Measurements from ENCODE around the gene NEUROD2. TPM values are rescaled to one million over a fixed set of nuclear protein-coding genes. Genes with fewer than 3 reads are reported as not detected.

Gene NEUROD2
- total and polyA plus RNA-seq, 2 of the 13 experiments (the other 11 are each of a cell fraction or from before 2014, with no cell fraction given): not detected

GRCh38 chr17:39612291-39612894 is 4.7 kb upstream of the NEUROD2 start:
- Histone ChIP-seq H3K9me3 (ENCODE audit: low read length) (no peaks in the 10 kb centered on the region), H3K36me3 (replicated peaks in 1 of 2; ENCODE audit: control insufficient read depth in 1 of 2, insufficient read depth in 2 of 2, low read length in 2 of 2) (no peaks in the 10 kb centered on the region), H3K4me1 (ENCODE audit: insufficient read depth, low read length) (no peaks in the 10 kb centered on the region), H3K4me2 (ENCODE audit: low read depth, low read length) (no peak overlapping the region), H3K4me3 (replicated peaks in 1 of 3; ENCODE audit: insufficient read depth in 1 of 3, low read depth in 2 of 3, low read length in 3 of 3) (no peak overlapping the region), H3K9ac (ENCODE audit: insufficient read depth, low read depth, low read length) (no peak overlapping the region), H4K20me1 (ENCODE audit: insufficient read depth, low read length) (no peaks in the 10 kb centered on the region), H3K27ac (ENCODE audit: extremely low read length, insufficient read depth, low read length) (no peak overlapping the region), H3K79me2 (ENCODE audit: insufficient read depth, low read length) (no peaks in the 10 kb centered on the region), H3K27me3 (ENCODE audit: control insufficient read depth in 1 of 2, insufficient read depth in 2 of 2, low read length in 2 of 2) (peaks cover 11 to 71% of the 10 kb centered on the region in 2 experiments), H2AFZ (ENCODE audit: low read length) (no peak overlapping the region)
- intact Hi-C loops (cut with micrococcal nuclease; ENCODE audit: unreplicated experiment): no loop called here
- POLR2A ChIA-PET: no interaction called here
- in situ Hi-C loops (cut with HindIII; ENCODE audit: extremely low pct_ligation_motif_present, low pct_unique_long_range_greater_than_20kb): no loop called here
- DNase-seq (ENCODE audit: low spot score): no peak
- 32% methylated on average over 10 of the region's 22 CpGs for WGBS (ENCODE audit: low lambda C conversion rate)
- ATAC-seq: no peak
- CTCF ChIA-PET (ENCODE audit: low intra/inter-chr PET ratio, low total read pairs): no interaction called here
- BruUV-seq (replicated peaks): no TSS peak
- TF ChIP-seq CAMTA2 (CRISPR knock-in tag; IDR thresholded peaks at IDR 0.05; ENCODE audit: borderline replicate concordance): no peak
- TF ChIP-seq ZNF552 (CRISPR knock-in tag; IDR thresholded peaks at IDR 0.05; ENCODE audit: borderline replicate concordance): no peak
- TF ChIP-seq HIVEP1 (CRISPR knock-in tag; IDR thresholded peaks at IDR 0.05): no peak
- TF ChIP-seq ZNF274 (CRISPR knock-in tag; IDR thresholded peaks at IDR 0.05): no peak
- TF ChIP-seq, protein P1, sequence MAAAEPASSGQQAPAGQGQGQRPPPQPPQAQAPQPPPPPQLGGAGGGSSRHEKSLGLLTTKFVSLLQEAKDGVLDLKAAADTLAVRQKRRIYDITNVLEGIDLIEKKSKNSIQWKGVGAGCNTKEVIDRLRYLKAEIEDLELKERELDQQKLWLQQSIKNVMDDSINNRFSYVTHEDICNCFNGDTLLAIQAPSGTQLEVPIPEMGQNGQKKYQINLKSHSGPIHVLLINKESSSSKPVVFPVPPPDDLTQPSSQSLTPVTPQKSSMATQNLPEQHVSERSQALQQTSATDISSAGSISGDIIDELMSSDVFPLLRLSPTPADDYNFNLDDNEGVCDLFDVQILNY (CRISPR knock-in tag; conservative IDR thresholded peaks at IDR 0.05): no peak
- no peak for TF ChIP-seq PRMT3 (CRISPR knock-in tag; IDR thresholded peaks at IDR 0.05; ENCODE audit: borderline replicate concordance, low read depth)
- TF ChIP-seq ZNF496 (CRISPR knock-in tag; IDR thresholded peaks at IDR 0.05; ENCODE audit: insufficient replicate concordance): no peak
- TF ChIP-seq ZKSCAN5 (CRISPR knock-in tag; IDR thresholded peaks at IDR 0.05): no peak
- TF ChIP-seq, protein P2, sequence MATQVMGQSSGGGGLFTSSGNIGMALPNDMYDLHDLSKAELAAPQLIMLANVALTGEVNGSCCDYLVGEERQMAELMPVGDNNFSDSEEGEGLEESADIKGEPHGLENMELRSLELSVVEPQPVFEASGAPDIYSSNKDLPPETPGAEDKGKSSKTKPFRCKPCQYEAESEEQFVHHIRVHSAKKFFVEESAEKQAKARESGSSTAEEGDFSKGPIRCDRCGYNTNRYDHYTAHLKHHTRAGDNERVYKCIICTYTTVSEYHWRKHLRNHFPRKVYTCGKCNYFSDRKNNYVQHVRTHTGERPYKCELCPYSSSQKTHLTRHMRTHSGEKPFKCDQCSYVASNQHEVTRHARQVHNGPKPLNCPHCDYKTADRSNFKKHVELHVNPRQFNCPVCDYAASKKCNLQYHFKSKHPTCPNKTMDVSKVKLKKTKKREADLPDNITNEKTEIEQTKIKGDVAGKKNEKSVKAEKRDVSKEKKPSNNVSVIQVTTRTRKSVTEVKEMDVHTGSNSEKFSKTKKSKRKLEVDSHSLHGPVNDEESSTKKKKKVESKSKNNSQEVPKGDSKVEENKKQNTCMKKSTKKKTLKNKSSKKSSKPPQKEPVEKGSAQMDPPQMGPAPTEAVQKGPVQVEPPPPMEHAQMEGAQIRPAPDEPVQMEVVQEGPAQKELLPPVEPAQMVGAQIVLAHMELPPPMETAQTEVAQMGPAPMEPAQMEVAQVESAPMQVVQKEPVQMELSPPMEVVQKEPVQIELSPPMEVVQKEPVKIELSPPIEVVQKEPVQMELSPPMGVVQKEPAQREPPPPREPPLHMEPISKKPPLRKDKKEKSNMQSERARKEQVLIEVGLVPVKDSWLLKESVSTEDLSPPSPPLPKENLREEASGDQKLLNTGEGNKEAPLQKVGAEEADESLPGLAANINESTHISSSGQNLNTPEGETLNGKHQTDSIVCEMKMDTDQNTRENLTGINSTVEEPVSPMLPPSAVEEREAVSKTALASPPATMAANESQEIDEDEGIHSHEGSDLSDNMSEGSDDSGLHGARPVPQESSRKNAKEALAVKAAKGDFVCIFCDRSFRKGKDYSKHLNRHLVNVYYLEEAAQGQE (IDR thresholded peaks at IDR 0.05; ENCODE audit: borderline replicate concordance in 1 of 2, low read depth in 1 of 2, low read length in 2 of 2): no peak
- TF ChIP-seq ZNF337 (CRISPR knock-in tag; IDR thresholded peaks at IDR 0.05; ENCODE audit: borderline replicate concordance, low read depth): no peak
- FAIRE-seq: no peak

Data from HepG2 (cell line).